Keratinocyte (primary cell): ENCODE data around the gene CORO2B. TPM values are rescaled to one million over a fixed set of nuclear protein-coding genes. Genes with fewer than 3 reads are reported as not detected.

Source experiments
- DNase-seq: peaks from one replicate; pipeline ENCODE4 v3.0.0-alpha.2; 2011; ENCODE audit warnings: low read depth, missing footprints, low spot score
- FAIRE-seq: peaks from 2 replicates; lab custom pipeline; 2011; peaks lifted over from hg19 to GRCh38; lab: Jason Lieb, UNC
- H2AFZ ChIP-seq: 2 replicates; pipeline ENCODE4 v1.6.0; 2012; ENCODE audit warnings: low read length, control low read depth, inconsistent platforms; ENCODE audit not compliant: control insufficient read depth
- H3K27ac ChIP-seq: 2 replicates; pipeline ENCODE4 v1.5.1; 2011; ENCODE audit warnings: low read length; ENCODE audit not compliant: control insufficient read depth, insufficient read depth
- H3K27me3 ChIP-seq: 3 replicates; pipeline ENCODE4 v1.6.0; 2011; ENCODE audit warnings: low read length; ENCODE audit not compliant: control insufficient read depth, insufficient read depth; ENCODE audit errors: extremely low read depth
- H3K36me3 ChIP-seq, 2 experiments: 2 replicates in 1 of 2; 3 replicates in 1 of 2; pipeline ENCODE4 v1.5.1; 2011; ENCODE audit warnings: low read length in 2 of 2, mild to moderate bottlenecking in 1 of 2; ENCODE audit not compliant: control insufficient read depth in 2 of 2, insufficient read depth in 2 of 2; ENCODE audit errors: extremely low read depth in 1 of 2
- H3K4me1 ChIP-seq: 3 replicates; pipeline ENCODE4 v1.5.1; 2011; ENCODE audit warnings: low read length; ENCODE audit not compliant: control insufficient read depth, insufficient read depth; ENCODE audit errors: extremely low read depth
- H3K4me2 ChIP-seq: 3 replicates; pipeline ENCODE4 v1.6.0; 2011; ENCODE audit warnings: low read depth, low read length; ENCODE audit not compliant: control insufficient read depth, insufficient read depth; ENCODE audit errors: extremely low read depth
- H3K4me3 ChIP-seq, 3 experiments: fragments of 200-600 bp in 1 of 3; sonication (generic) in 1 of 3; 2 replicates in 2 of 3; 3 replicates in 1 of 3; pipeline ENCODE4 v1.5.1; 2011 to 2016; ENCODE audit warnings: low read length in 3 of 3, mild to moderate bottlenecking in 3 of 3, control low read depth in 2 of 3, inconsistent platforms in 1 of 3, low read depth in 1 of 3, mixed read lengths in 1 of 3, mixed run types in 1 of 3, moderate library complexity in 1 of 3; ENCODE audit not compliant: control insufficient read depth in 2 of 3, insufficient read depth in 2 of 3; ENCODE audit errors: extremely low read depth in 1 of 3
- H3K79me2 ChIP-seq: 2 replicates; pipeline ENCODE4 v1.6.0; 2012; ENCODE audit warnings: low read length; ENCODE audit not compliant: control insufficient read depth, insufficient read depth
- H3K9ac ChIP-seq: 3 replicates; pipeline ENCODE4 v1.6.0; 2011; ENCODE audit warnings: low read length; ENCODE audit not compliant: control insufficient read depth, insufficient read depth; ENCODE audit errors: extremely low read depth
- H3K9me1 ChIP-seq: 3 replicates; pipeline ENCODE4 v1.6.0; 2011; ENCODE audit warnings: low read length; ENCODE audit not compliant: control insufficient read depth, insufficient read depth; ENCODE audit errors: extremely low read depth
- H3K9me3 ChIP-seq: 2 replicates; pipeline ENCODE4 v1.5.1; 2012; ENCODE audit warnings: low read depth, low read length; ENCODE audit not compliant: control insufficient read depth
- H4K20me1 ChIP-seq: 3 replicates; pipeline ENCODE4 v1.6.0; 2011; ENCODE audit warnings: low read length; ENCODE audit not compliant: control insufficient read depth, insufficient read depth; ENCODE audit errors: extremely low read depth
- EZH2 ChIP-seq: IDR thresholded peaks from one replicate; pipeline ENCODE4 v1.6.1; 2012; ENCODE audit warnings: inconsistent platforms, mild to moderate bottlenecking, low read length, moderate library complexity
- dilution Hi-C: fragments of 300-500 bp; cut with MboI; formaldehyde crosslinking; loops from one replicate; pipeline ENCODE4 v1.7.0; 2020; ENCODE audit warnings: low sequenced_read_pairs; ENCODE audit not compliant: extremely low pct_ligation_motif_present
- polyA plus RNA-seq, 5 experiments: library from polyadenylated mRNA; depleted of rRNA in 3 of 5; stranded (reverse) in 3 of 5; stranded (forward) in 1 of 5; unstranded in 1 of 5; fragments of >200 nt; gene quantifications; 1 replicate in 1 of 5; 2 replicates in 3 of 5; 3 replicates in 1 of 5; pipeline versions ENCODE4 v1.2.1 to v1.2.3, GENCODE V29; 2011 to 2012; ENCODE audit warnings: missing spikeins in 2 of 5, low read depth in 1 of 5, low replicate concordance in 1 of 5
- TF ChIP-seq, protein P1 (sequence below), 3 experiments: IDR thresholded peaks in 1 of 3; conservative IDR thresholded peaks in 1 of 3; optimal IDR thresholded peaks in 1 of 3; 2 replicates in 2 of 3; 3 replicates in 1 of 3; pipeline versions ENCODE3 to v1.5.1; 2011; ENCODE audit warnings: low read length in 3 of 3, mild to moderate bottlenecking in 3 of 3, moderate library complexity in 2 of 3, control low read depth in 1 of 3, inconsistent platforms in 1 of 3; ENCODE audit not compliant: insufficient read depth in 2 of 3; ENCODE audit errors: extremely low read depth in 1 of 3

CORO2B gene
- polyA plus RNA-seq, 1 donor (not counting 4 experiments of a cell fraction or from before 2014, with no cell fraction given) = 0.13 TPM

DNA sequence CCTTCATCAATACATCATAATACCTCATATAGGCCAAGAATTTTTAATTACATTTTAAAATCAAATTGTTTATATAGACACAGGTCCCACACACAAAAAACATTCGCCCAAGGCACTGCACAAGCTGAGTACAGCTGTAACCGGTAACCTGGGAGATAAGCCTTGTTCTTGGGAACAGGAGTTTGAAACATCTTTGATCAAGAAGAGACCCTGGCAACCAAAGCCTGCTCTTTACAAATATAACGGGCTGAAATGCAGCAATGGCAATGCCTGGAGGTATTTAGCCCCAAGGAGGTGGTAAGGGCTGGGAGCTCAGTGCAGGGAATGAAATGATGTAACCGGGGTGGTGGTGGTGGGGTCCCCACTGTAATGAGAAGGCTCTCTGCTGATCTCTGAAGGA is 7.2 kb upstream of the CORO2B start:
- dilution Hi-C loops = no loop called here
- TF ChIP-seq, protein P1, sequence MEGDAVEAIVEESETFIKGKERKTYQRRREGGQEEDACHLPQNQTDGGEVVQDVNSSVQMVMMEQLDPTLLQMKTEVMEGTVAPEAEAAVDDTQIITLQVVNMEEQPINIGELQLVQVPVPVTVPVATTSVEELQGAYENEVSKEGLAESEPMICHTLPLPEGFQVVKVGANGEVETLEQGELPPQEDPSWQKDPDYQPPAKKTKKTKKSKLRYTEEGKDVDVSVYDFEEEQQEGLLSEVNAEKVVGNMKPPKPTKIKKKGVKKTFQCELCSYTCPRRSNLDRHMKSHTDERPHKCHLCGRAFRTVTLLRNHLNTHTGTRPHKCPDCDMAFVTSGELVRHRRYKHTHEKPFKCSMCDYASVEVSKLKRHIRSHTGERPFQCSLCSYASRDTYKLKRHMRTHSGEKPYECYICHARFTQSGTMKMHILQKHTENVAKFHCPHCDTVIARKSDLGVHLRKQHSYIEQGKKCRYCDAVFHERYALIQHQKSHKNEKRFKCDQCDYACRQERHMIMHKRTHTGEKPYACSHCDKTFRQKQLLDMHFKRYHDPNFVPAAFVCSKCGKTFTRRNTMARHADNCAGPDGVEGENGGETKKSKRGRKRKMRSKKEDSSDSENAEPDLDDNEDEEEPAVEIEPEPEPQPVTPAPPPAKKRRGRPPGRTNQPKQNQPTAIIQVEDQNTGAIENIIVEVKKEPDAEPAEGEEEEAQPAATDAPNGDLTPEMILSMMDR (optimal IDR thresholded peaks at IDR 0.05 in 1 of 3, IDR thresholded peaks at IDR 0.05 in 1 of 3, conservative IDR thresholded peaks at IDR 0.05 in 1 of 3; ENCODE audit: extremely low read depth in 1 of 3, insufficient read depth in 2 of 3, low read length in 3 of 3) = no peak
- TF ChIP-seq EZH2 = no peak

DNA sequence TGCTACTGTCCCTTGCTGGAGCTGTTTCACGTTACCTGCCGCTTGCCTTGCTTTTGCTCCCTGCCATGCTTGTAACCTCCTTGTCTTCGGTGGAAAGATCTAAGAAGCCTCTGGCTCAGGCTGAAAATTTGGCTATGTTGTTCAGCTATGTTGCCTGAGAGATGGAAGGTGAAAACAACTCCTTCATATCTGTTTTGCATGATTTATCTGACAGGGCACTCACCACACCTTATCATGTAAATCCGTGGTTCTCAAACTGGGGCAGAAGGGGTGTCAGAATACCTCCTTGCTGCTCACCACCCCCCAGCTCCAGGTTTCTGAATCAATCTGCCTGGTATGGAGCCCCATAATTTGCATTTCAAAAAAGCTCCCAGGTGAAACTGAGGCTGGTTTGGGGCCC is 6.5 kb upstream of the CORO2B start:
- Histone ChIP-seq H3K36me3 (no peaks in the 10 kb centered on the region), H4K20me1 (no peaks in the 10 kb centered on the region), H3K27me3 (peaks cover 35% of the 10 kb centered on the region), H3K79me2 (no peaks in the 10 kb centered on the region), H3K9ac (no peak overlapping the region), H3K4me2 (no peak overlapping the region), H3K9me1 (no peaks in the 10 kb centered on the region), H3K4me1 (no peaks in the 10 kb centered on the region), H2AFZ (no peak overlapping the region), H3K9me3 (no peaks in the 10 kb centered on the region), H3K27ac (no peak overlapping the region), H3K4me3 (no peak overlapping the region)
- TF ChIP-seq, protein P1 (optimal IDR thresholded peaks at IDR 0.05 in 1 of 3, IDR thresholded peaks at IDR 0.05 in 1 of 3, conservative IDR thresholded peaks at IDR 0.05 in 1 of 3; ENCODE audit: extremely low read depth in 1 of 3, insufficient read depth in 2 of 3, low read length in 3 of 3) = no peak
- no peak for TF ChIP-seq EZH2
- dilution Hi-C loops = no loop called here
- DNase-seq (no peak), FAIRE-seq (no peak)

More for the DNA sequence above, 7.2 kb upstream of the CORO2B start:
- FAIRE-seq (no peak), DNase-seq (no peak)
- Histone ChIP-seq H3K4me3 (no peak overlapping the region), H4K20me1 (no peaks in the 10 kb centered on the region), H3K4me1 (no peaks in the 10 kb centered on the region), H3K27me3 (peaks cover 29% of the 10 kb centered on the region), H3K27ac (no peak overlapping the region), H2AFZ (no peak overlapping the region), H3K9me3 (no peaks in the 10 kb centered on the region), H3K9me1 (no peaks in the 10 kb centered on the region), H3K4me2 (no peak overlapping the region), H3K79me2 (no peaks in the 10 kb centered on the region), H3K36me3 (no peaks in the 10 kb centered on the region), H3K9ac (no peak overlapping the region)
